ENCODE data around the gene FGFR2.

Gene FGFR2

DNA sequence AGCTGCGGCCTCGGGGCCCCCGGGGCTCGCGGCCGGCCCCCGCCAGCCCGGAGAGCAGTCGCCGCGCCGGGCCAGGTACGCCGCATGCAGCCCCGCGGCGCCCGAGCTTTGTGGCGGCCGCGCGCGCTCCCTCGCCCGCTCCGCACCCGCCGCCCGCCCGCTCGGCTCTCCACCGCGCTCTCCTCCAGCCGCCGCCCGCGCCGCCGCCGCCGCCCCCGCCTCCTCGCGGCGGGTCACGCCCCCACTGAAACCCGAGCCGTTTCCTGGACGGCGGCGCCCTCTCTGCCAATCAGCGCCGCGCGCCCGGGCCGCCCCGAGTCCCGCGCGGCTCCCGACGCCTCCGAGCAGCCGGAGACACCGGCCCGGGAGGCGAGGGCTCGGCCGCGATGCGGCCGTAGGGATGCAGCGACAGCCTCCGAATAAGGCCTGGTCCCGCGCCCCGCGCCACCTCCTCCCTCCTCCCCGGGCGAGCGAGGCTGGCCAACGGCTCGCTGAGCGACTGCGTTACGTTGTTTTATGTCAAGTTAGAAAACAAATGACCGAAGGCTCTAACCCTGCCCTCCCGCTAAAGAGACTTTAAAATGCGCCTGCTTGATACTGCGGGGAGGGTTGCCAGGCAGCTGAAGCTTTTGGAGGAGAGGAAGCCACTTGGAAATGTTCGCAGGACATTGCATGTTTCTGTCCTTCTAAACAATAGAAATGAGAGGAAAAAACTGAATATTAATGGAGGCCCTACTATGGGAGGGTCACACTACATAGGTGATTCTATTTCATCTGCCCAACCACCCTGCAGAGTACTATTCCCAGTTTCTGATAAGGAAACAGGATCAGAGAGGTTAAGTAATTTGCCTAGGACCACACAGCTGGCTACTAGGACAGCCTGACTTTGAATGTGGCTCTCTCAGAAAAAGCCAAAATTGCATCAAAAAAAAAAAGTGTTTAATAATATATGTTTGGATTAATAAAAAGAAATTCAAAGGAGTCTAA, at the start of gene FGFR2:
Gene FGFR2, minus strand, starts transcription at position 182 of the 987 bp plus-strand sequence. CDS start 4,627 bp downstream, outside the sequence.
- peak; percentile 8 for DNase-seq

DNA sequence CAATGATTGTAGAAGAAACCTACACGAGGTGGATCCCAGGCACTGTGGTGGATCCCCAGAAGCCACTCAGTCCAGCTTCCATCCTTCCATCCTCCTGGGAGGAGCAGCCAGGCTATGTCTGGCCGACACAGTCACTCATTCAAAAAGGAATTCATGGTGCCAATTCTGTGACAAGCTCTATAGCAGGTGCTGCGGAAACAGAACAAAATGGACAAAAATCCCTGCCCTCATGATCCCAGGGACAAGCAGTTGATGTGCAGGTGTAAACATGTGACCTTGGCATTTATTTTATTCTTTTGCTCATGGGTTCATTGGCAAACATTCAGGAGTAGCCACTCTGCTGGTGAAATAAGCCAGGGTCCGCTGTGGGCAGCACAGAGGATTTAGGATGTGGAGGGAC, 49.2 kb upstream of the FGFR2 start:
- no peak for DNase-seq

DNA sequence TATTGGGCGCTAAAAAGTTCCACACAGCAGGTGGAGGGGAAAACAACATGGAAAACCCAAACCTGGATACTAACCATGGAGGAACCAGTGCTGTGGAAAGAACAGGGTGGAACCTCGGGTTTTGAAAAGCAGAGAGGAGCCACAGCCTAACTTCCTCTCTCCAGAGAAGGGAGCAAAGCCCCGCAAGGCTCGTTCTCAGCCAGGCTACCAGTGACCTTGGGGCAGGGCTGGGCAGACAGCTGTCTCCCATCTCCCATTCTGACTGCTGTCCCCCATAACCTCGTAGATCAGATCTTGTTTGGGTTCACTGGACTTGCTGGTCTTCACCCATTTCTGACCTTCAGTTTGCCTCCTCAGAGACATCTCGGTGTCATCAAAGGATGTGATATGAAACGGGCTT, 47.5 kb upstream of the FGFR2 start:
- no peak for DNase-seq

GRCh38 chr10:121644501-121644900, 46.3 kb upstream of the FGFR2 start:
- no peak for DNase-seq

- DNase-seq = no peak
Measured at GRCh38 chr10:121640266-121640665, 42.0 kb upstream of the FGFR2 start.

GRCh38 chr10:121639416-121639815, 41.2 kb upstream of the FGFR2 start:
- DNase-seq = no peak

- DNase-seq = no peak
Measured at GRCh38 chr10:121637437-121637836, 39.2 kb upstream of the FGFR2 start.

DNA sequence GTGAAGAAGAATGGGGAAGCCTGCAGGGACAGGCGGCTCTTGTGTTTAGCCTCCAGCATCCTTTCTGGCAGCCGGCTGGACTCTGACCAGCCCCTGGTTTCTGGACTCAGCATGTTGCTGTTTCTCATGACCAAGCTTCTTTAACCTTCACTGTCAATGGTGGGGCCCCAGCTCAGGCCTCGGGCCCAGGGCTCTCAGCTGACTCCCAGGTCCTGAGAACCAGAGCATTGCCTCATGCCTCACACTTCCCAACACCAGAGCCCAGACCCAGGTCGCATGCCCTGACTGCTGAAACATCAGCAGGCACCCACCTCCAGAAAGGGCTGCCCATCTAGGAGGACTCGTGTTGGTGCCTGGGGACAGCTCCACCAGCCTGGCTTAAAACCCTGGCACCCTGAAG, 34.8 kb upstream of the FGFR2 start:
- no peak for DNase-seq

GRCh38 chr10:121631365-121632029, 33.3 kb upstream of the FGFR2 start:
- no peak for DNase-seq

DNA sequence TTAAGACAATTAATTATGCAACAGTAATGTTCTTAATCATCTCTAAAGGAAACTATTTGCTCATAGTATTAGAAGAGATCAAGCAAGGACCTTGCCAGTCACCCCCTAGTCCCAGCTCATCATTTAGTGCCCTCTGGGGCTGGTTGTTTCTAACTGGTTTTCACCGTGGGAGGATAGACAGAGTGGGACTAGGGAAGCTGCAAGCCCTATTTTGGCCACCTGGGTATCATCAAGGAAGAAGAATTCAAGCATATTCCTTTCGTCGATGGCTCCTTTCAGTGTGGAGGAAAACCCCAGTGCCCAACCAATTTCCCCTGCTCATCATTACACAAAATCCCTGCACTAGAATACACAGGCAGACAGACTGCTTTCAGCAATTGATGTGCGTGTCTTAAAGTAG, 30.6 kb upstream of the FGFR2 start:
- DNase-seq = no peak

GRCh38 chr10:121627876-121628581, 29.8 kb upstream of the FGFR2 start:
- no peak for DNase-seq

GRCh38 chr10:121624836-121625486, 26.7 kb upstream of the FGFR2 start:
- no peak for DNase-seq

DNA sequence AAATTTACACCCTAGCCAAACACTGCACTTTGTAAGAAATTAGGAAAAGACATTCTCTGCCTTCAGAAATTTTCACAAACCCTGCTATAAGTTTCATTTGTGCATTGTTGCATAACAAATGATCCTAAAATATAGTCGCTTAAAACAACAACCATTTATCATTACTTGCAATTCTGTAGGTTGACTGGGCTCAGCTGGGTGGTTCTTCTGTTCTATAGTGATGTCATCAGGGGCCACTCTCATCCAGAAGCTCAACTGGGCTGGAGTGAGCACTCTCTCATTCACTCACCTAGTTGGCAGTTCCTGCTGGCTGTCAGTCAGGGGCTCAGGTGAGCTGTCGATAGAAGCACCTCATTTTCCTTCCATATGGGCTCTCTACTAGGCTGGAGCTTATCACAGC, 20.7 kb upstream of the FGFR2 start:
- no peak for DNase-seq

DNA sequence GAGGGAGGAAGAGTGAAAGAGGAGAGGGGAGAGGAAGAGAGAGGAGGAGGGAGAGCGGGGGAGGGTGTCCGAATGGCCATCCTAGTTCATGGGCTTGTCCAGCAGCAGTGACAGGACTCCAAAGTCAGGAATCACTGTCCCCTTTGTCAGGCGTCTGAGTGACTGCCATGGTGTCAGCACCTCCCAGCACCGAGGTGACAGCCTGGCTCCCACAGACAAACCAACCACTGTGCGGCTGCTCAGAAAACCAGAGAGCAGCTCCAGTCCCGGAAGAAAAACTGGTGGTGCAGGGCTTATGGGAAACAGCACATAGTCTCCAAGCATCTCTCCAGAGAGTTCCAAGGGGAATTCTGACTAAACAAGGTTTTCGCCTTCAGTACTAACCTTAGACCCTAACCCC, 18.9 kb upstream of the FGFR2 start:
- DNase-seq = no peak

DNA sequence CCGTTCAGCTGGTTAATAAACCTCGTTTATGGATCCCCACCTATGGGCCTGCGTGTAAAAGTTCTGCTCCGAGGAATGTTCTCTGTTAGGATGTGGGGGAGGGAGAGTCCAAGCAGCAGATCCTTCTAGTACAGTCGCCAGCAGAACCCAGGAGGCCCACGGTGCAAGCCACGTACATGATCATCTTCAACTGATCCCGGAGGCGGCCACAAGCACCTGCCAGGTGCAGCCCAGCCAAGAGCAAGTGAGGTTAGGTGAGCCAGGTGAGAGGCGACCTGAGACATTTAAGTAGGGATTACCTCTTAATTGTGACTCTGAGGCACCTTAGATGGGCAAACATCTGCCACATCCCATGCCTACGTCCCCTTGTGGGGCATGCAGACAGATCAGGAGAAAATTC, 18.0 kb upstream of the FGFR2 start:
- DNase-seq = no peak

DNA sequence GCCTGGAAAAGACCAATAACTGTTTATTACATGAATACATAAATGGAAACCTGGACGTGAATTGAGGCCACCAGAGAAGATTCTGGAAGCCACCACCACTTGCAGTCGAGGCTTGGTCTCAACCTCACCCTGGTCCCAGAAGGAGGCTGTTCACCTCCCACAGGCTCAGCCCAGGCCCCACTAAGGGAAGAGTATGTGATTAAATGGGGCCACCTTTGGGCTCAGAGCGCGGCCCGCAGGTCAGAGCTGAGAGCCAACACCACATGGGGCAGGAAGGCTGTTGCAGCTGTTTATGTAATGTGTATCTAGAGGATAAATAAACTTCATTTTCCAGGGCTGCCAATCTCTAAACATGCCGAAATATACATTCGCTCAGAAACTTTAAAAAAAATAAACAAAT, 17.6 kb upstream of the FGFR2 start:
- no peak for DNase-seq

DNA sequence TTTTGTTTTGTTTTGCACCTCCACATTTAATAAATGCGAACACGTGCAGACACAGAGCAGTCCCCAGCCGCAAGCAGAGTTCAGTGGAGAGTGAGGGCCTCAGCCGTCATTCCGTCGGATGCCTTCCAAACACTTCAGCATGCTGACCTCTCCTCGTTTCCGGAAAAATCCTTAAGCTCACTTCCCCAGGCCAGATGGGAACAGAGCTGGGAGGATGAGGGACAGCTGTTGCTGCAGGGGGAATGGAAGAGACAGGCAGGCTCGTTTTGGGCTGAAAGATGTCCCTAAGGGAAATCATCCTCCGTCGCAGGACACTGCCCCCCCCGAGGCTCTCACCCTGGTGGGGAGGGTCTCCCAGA, 17.2 kb upstream of the FGFR2 start:
- no peak for DNase-seq

DNA sequence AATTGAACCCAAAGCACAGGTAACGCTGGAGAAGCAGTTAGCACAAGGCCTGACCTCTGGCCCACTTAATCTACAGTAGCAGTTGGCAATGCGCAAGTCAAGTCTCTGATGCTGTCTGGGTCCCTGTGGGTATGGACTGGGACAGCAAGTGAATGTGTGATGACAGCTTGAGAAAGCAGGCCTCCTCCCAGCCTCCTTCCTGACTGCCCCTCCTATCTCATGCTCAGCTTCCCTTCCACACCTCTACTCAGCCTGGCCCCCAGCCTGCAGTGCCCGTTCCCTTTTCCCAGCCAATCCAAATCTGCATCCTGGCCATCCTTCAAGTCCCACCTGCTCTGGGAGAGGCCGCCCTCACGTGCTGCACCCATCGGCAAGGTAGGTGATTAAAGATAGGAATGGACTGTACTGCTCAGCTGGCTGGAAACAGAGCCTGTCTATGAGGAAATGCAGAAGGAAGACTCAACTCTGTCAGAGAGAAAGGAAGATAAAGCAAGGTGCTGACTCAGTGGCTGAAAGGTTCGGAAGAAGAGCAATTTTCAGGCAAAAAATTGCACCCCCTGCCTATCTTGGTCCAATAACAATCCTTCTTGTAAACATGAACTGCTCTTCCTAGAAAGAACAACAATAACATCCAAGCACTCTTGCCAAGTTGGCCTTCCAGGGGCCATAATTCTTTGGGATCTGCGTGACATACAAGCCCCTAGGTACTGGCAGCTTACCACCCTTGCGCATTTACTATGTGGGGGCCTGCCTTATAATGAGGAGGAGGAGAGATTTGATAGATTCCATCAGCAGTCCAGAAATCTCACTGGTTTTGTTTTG, 16.6 kb upstream of the FGFR2 start:
- no peak for DNase-seq

GRCh38 chr10:121613456-121613855, 15.2 kb upstream of the FGFR2 start:
- no peak for DNase-seq

DNA sequence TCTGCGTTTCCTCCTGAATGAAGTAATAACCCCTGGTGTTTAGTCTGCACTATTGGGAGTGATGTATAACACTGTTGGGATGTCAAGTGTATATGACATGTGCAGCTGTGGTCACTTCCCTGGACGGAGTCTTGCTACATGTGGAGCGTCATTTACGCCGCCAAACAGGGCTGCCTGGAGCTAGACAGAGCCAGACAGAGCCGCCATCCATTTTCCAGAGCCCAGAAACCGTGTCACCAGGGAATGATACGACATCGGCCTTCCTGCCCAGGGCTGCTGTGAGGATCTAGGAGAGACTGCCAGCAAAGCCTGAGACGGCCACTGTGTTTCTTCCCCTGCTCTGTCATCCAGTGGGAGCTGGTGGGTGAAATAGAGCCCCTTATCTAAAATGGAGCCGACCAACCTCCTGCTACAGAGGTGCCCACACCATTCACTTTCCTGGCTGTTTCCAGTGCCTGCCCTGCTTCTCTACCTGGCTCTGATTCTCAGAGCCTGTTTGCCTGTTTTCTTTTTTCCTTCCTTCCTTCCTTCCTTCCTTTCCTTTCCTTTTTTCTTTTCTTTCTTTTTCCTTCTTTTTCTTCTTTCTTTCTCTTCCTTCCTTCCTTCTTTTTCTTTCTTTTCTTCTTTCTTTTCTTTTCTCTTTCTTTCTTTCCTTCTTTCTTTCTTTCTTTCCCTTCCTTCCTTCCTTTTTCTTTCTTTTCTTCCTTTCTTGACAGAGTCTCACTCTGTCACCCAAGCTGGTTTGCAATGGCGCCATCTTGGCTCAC, 13.3 kb upstream of the FGFR2 start:
- no peak for DNase-seq

DNA sequence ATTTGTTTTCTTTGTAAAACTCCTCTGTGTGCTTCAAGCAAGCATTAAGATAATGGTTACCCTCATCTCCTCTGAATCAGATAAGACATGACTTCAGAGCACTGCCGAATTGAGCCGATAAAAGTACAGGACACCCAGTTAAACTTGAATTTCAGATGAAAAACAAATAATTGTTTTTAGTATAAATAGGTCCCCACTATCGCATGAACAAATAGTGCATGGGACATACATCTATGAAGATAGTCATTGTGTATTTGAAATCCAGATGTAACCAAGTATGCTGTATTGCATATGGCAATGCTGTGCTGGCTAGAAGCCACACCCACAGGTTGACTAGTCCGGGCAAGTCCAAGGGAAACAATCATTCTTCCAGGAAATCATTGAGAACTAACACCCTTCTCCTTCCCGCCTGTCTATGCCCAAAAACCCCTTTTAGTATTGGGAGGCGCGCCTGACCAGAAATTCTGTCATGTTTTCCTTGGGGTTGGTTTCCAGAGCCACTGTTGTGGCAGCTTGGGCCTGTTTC, 12.6 kb upstream of the FGFR2 start:
- no peak for DNase-seq
